ENCODE measurements around the gene AGMO. TPM values are rescaled to one million over a fixed set of nuclear protein-coding genes. Genes with fewer than 3 reads are reported as not detected.

AGMO gene
- total RNA-seq, 2 donors from 2014 or later, result 1.9 TPM; not detected in 1

- H3K36me3 Mint-ChIP-seq (ENCODE audit: low read depth), result peaks cover 4% of the 10 kb centered on the region
- no peaks in the 10 kb centered on the region for H3K9me3 ChIP-seq (ENCODE audit: control insufficient read depth, low read length)
- TF ChIP-seq, protein P1, sequence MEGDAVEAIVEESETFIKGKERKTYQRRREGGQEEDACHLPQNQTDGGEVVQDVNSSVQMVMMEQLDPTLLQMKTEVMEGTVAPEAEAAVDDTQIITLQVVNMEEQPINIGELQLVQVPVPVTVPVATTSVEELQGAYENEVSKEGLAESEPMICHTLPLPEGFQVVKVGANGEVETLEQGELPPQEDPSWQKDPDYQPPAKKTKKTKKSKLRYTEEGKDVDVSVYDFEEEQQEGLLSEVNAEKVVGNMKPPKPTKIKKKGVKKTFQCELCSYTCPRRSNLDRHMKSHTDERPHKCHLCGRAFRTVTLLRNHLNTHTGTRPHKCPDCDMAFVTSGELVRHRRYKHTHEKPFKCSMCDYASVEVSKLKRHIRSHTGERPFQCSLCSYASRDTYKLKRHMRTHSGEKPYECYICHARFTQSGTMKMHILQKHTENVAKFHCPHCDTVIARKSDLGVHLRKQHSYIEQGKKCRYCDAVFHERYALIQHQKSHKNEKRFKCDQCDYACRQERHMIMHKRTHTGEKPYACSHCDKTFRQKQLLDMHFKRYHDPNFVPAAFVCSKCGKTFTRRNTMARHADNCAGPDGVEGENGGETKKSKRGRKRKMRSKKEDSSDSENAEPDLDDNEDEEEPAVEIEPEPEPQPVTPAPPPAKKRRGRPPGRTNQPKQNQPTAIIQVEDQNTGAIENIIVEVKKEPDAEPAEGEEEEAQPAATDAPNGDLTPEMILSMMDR (conservative IDR thresholded peaks at IDR 0.05), result no peak
- peaks cover 8% of the 10 kb centered on the region for H3K4me1 Mint-ChIP-seq
- H3K27ac ChIP-seq (ENCODE audit: low read depth, low read length), result no peak overlapping the region
- peaks cover 11% of the 10 kb centered on the region for H3K9me3 Mint-ChIP-seq
- H3K27ac Mint-ChIP-seq, result no peak overlapping the region
- no peak overlapping the region for H3K4me3 ChIP-seq (ENCODE audit: low read length)
- WGBS, 2 experiments (ENCODE audit: insufficient coverage in 1 of 2, insufficient read length in 1 of 2), result 100% methylated on average over 1 of the region's 1 CpG; no CpG with 5 or more reads in 1 of the 2 experiments
- no peaks in the 10 kb centered on the region for H3K27me3 Mint-ChIP-seq (ENCODE audit: insufficient read depth)
- no peaks in the 10 kb centered on the region for H3K27me3 ChIP-seq (ENCODE audit: control insufficient read depth, insufficient read depth, low read length, poor library complexity, severe bottlenecking)
- H3K9ac ChIP-seq (ENCODE audit: extremely low read depth, low read length, poor library complexity, severe bottlenecking), result no peak overlapping the region
- DNase-seq, result no peak
- no peaks in the 10 kb centered on the region for H3K4me1 ChIP-seq (ENCODE audit: control insufficient read depth, insufficient read depth, low read length)
- H3K36me3 ChIP-seq (ENCODE audit: control insufficient read depth, insufficient read depth, low read length), result no peaks in the 10 kb centered on the region
- no peak overlapping the region for H3K4me3 Mint-ChIP-seq
These were observed 18.6 kb downstream of the AGMO start for GRCh38 chr7:15543256-15543655.

GRCh38 chr7:15527648-15528047 is 34.2 kb downstream of the AGMO start:
- Mint-ChIP-seq H3K9me3 (peaks cover 6% of the 10 kb centered on the region), H3K36me3 (ENCODE audit: low read depth) (peaks cover 3% of the 10 kb centered on the region)
- H3K36me3 ChIP-seq (ENCODE audit: control insufficient read depth, insufficient read depth, low read length), result no peaks in the 10 kb centered on the region

GRCh38 chr7:15525652-15526263 is 36.1 kb downstream of the AGMO start:
- no peaks in the 10 kb centered on the region for H3K9me3 ChIP-seq (ENCODE audit: control insufficient read depth, low read length)
- no peaks in the 10 kb centered on the region for H3K36me3 ChIP-seq (ENCODE audit: control insufficient read depth, insufficient read depth, low read length)
- TF ChIP-seq, protein P1 (conservative IDR thresholded peaks at IDR 0.05), result no peak
- DNase-seq, result no peak
- no peaks in the 10 kb centered on the region for H3K4me1 ChIP-seq (ENCODE audit: control insufficient read depth, insufficient read depth, low read length)
- 94 to 96% methylated on average over 7 to 21 of the region's 21 CpGs for WGBS, 2 experiments (ENCODE audit: insufficient coverage in 1 of 2, insufficient read length in 1 of 2)
- H3K9ac ChIP-seq (ENCODE audit: extremely low read depth, low read length, poor library complexity, severe bottlenecking), result no peak overlapping the region
- H3K4me3 Mint-ChIP-seq, result no peak overlapping the region
- no peak overlapping the region for H3K27ac Mint-ChIP-seq
- H3K27me3 Mint-ChIP-seq (ENCODE audit: insufficient read depth), result no peaks in the 10 kb centered on the region
- H3K9me3 Mint-ChIP-seq, result peaks cover 10% of the 10 kb centered on the region
- no peaks in the 10 kb centered on the region for H3K27me3 ChIP-seq (ENCODE audit: control insufficient read depth, insufficient read depth, low read length, poor library complexity, severe bottlenecking)
- H3K36me3 Mint-ChIP-seq (ENCODE audit: low read depth), result peaks cover 3% of the 10 kb centered on the region
- H3K4me3 ChIP-seq (ENCODE audit: low read length), result no peak overlapping the region
- no peak overlapping the region for H3K27ac ChIP-seq (ENCODE audit: low read depth, low read length)
- peaks cover 7% of the 10 kb centered on the region for H3K4me1 Mint-ChIP-seq

More at GRCh38 chr7:15527648-15528047, 34.2 kb downstream of the AGMO start:
- H3K4me1 Mint-ChIP-seq, result peaks cover 7% of the 10 kb centered on the region
- Histone ChIP-seq H3K4me1 (ENCODE audit: control insufficient read depth, insufficient read depth, low read length) (no peaks in the 10 kb centered on the region), H3K9ac (ENCODE audit: extremely low read depth, low read length, poor library complexity, severe bottlenecking) (no peak overlapping the region), H3K4me3 (ENCODE audit: low read length) (no peak overlapping the region), H3K27ac (ENCODE audit: low read depth, low read length) (no peak overlapping the region), H3K9me3 (ENCODE audit: control insufficient read depth, low read length) (no peaks in the 10 kb centered on the region), H3K27me3 (ENCODE audit: control insufficient read depth, insufficient read depth, low read length, poor library complexity, severe bottlenecking) (no peaks in the 10 kb centered on the region)
- no peak for DNase-seq
- H3K4me3 Mint-ChIP-seq, result no peak overlapping the region
- TF ChIP-seq, protein P1 (conservative IDR thresholded peaks at IDR 0.05), result no peak
- no peak overlapping the region for H3K27ac Mint-ChIP-seq
- no peaks in the 10 kb centered on the region for H3K27me3 Mint-ChIP-seq (ENCODE audit: insufficient read depth)

Measured in endodermal cell (in vitro differentiated cells).